KMS-11 (cell line): Measurements from ENCODE around the gene ACTC1.
"Not testable (repeated sequence)": the region's sequence is repeated elsewhere in the genome, so short reads cannot be mapped to it uniquely, and the experiment has no call there.

Experiments
- H2AFZ ChIP-seq: fragments of 200-600 bp; sonication (generic); 2 replicates; pipeline ENCODE4 v1.6.1; 2016; ENCODE audit warnings: antibody characterized with exemption, mixed run types, low read depth
- H3K27ac ChIP-seq: fragments of 200-600 bp; sonication (generic); 2 replicates; pipeline ENCODE4 v1.6.1; 2016; ENCODE audit warnings: mild to moderate bottlenecking, mixed run types
- H3K27me3 ChIP-seq: fragments of 200-600 bp; sonication (generic); 2 replicates; pipeline ENCODE4 v1.6.1; 2017; ENCODE audit warnings: mild to moderate bottlenecking, low read depth, mixed run types, moderate library complexity; ENCODE audit not compliant: insufficient read depth
- H3K36me3 ChIP-seq: fragments of 200-600 bp; sonication (generic); 2 replicates; pipeline ENCODE4 v1.6.1; 2017; ENCODE audit warnings: mild to moderate bottlenecking, mixed run types; ENCODE audit not compliant: insufficient read depth
- H3K4me1 ChIP-seq: fragments of 200-600 bp; sonication (generic); 2 replicates; pipeline ENCODE4 v1.6.1; 2016; ENCODE audit warnings: mild to moderate bottlenecking, low read depth, mixed run types; ENCODE audit not compliant: poor library complexity, severe bottlenecking
- H3K4me2 ChIP-seq: fragments of 200-600 bp; sonication (generic); 2 replicates; pipeline ENCODE4 v1.7.0; 2016; ENCODE audit warnings: mild to moderate bottlenecking, mixed run types
- H3K4me3 ChIP-seq: fragments of 200-600 bp; sonication (generic); IDR thresholded peaks from 2 replicates; pipeline ENCODE4 v1.6.1; 2017; ENCODE audit warnings: low read depth, low read length, mixed read lengths; ENCODE audit not compliant: insufficient read depth
- H3K79me2 ChIP-seq: fragments of 200-600 bp; sonication (generic); 2 replicates; pipeline ENCODE4 v1.6.1; 2016; ENCODE audit warnings: low read depth, mixed run types; ENCODE audit not compliant: insufficient read depth
- H3K9ac ChIP-seq: fragments of 200-600 bp; sonication (generic); 2 replicates; pipeline ENCODE4 v1.6.1; 2016; ENCODE audit warnings: mild to moderate bottlenecking, mixed run types
- H4K20me1 ChIP-seq: fragments of 200-600 bp; sonication (generic); 2 replicates; pipeline ENCODE4 v1.6.1; 2016; ENCODE audit warnings: mild to moderate bottlenecking, mixed run types; ENCODE audit not compliant: insufficient read depth
- TF ChIP-seq, protein P1 (sequence below): fragments of 200-600 bp; sonication (generic); conservative IDR thresholded peaks from 2 replicates; pipeline ENCODE4 v1.6.1; 2017; ENCODE audit warnings: low read depth, mild to moderate bottlenecking, antibody characterized with exemption, low read length, moderate library complexity, mixed read lengths

ACTC1 gene

DNA sequence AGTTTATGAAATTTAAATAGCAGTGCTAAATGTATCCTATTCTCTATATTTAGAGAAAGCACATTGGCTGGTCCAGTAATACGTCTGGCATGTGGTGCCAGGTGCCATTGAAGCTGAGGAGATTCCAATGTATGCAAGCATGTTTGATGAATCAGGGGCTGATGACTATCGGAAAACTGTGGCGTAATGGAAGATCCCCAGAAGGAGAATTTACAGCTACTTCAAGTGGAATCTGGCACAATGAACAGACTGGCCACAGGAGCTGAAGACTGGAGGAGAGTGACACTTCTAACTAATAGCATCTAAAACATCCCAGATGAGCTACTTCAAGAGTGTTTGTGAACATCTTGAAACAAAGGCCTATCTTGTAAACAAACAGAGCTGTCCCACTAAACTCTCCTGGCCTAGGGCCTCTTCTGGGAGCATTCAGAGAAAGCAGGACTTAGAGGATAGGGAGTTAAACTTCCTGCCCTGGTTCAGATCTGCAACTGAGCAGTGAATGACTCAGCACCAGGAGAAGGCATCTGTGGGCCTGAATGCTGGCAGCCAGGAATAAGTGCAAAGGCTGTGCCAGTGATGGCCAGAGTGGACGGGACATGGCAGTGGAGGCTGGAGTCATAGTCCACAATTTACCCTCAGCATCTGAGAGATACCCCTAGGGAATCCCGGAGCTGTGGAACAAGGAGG, 15.2 kb upstream of the ACTC1 start:
- no peak overlapping the region for H2AFZ ChIP-seq
- H3K4me1 ChIP-seq, result no peaks in the 10 kb centered on the region
- TF ChIP-seq, protein P1, sequence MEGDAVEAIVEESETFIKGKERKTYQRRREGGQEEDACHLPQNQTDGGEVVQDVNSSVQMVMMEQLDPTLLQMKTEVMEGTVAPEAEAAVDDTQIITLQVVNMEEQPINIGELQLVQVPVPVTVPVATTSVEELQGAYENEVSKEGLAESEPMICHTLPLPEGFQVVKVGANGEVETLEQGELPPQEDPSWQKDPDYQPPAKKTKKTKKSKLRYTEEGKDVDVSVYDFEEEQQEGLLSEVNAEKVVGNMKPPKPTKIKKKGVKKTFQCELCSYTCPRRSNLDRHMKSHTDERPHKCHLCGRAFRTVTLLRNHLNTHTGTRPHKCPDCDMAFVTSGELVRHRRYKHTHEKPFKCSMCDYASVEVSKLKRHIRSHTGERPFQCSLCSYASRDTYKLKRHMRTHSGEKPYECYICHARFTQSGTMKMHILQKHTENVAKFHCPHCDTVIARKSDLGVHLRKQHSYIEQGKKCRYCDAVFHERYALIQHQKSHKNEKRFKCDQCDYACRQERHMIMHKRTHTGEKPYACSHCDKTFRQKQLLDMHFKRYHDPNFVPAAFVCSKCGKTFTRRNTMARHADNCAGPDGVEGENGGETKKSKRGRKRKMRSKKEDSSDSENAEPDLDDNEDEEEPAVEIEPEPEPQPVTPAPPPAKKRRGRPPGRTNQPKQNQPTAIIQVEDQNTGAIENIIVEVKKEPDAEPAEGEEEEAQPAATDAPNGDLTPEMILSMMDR, result no peak
- no peak overlapping the region for H3K4me3 ChIP-seq
- H3K27me3 ChIP-seq, result no peaks in the 10 kb centered on the region
- no peak overlapping the region for H3K27ac ChIP-seq
- no peak overlapping the region for H3K4me2 ChIP-seq
- no peaks in the 10 kb centered on the region for H3K79me2 ChIP-seq
- H3K36me3 ChIP-seq, result no peaks in the 10 kb centered on the region
- no peaks in the 10 kb centered on the region for H4K20me1 ChIP-seq
- H3K9ac ChIP-seq, result no peak overlapping the region

DNA sequence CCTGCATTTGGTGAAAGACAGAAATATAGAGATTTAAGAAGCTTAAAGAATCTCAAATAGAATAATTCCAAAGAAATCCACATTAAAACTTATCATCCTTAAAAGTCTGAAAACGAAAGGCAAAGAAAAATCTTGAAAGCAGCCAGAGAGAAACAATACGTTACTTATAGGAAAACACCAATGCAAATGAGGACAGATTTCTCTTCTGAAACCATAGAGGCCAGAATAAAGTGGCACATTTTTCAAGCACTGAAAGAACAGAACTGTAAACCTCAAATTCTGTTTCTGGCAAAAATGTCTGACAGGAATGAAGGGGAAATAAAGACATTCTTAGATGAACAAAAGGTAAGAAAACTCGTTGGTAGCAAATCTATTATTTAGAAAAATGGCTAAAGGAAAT, 13.8 kb upstream of the ACTC1 start:
- no peak overlapping the region for H3K27ac ChIP-seq

DNA sequence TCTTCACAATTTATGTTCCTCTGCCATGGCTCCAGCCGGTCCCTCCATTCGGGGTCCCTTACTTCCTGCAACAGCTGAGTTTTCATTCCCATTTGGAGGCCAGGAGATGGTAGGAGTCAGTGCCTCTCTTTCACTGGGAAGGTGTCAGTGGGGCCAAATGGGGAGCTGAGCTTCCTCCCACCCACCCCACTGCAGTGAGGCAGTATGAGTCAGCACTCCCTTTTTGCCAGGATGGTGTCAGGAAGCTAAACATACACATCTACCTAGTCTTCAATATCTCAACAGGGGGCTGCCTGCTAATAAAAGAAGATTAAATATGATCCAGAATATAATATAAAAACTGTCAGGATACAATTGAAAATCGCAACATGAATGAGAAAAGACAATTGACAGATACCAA, 12.7 kb upstream of the ACTC1 start:
- no peak overlapping the region for H3K9ac ChIP-seq
- no peak overlapping the region for H2AFZ ChIP-seq
- H3K4me3 ChIP-seq, result no peak overlapping the region
- no peaks in the 10 kb centered on the region for H4K20me1 ChIP-seq
- TF ChIP-seq, protein P1, result no peak
- H3K27ac ChIP-seq, result no peak overlapping the region
- H3K79me2 ChIP-seq, result no peaks in the 10 kb centered on the region
- no peaks in the 10 kb centered on the region for H3K27me3 ChIP-seq
- no peaks in the 10 kb centered on the region for H3K36me3 ChIP-seq
- H3K4me1 ChIP-seq, result no peaks in the 10 kb centered on the region
- H3K4me2 ChIP-seq, result no peak overlapping the region

More for the DNA sequence above, 13.8 kb upstream of the ACTC1 start:
- Histone ChIP-seq H3K27me3 (no peaks in the 10 kb centered on the region), H2AFZ (no peak overlapping the region), H3K4me2 (no peak overlapping the region), H4K20me1 (no peaks in the 10 kb centered on the region), H3K79me2 (no peaks in the 10 kb centered on the region), H3K4me1 (no peaks in the 10 kb centered on the region), H3K36me3 (no peaks in the 10 kb centered on the region), H3K9ac (no peak overlapping the region), H3K4me3 (no peak overlapping the region)
- TF ChIP-seq, protein P1, result no peak

DNA sequence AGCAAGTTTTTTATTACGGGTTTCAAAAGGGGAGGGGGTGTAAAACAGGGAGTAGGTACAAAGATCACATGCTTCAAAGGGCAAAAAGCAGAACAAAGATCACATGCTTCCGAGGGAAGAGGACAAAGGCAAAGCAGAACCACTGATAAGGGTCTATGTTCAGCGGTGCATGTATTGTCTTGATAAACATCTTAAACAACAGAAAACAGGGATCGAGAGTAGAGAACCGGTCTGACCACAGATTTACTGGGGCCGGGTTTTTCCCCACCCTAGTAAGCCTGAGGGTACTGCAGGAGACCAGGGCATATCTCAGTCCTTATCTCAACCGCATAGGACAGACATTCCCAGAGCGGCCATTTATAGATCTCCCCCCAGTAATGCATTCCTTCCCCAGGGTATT, 11.9 kb upstream of the ACTC1 start:
- not testable (repeated sequence) for H3K4me3 ChIP-seq, H3K27ac ChIP-seq, H2AFZ ChIP-seq, H3K79me2 ChIP-seq, H3K27me3 ChIP-seq, H3K4me2 ChIP-seq, H4K20me1 ChIP-seq, H3K4me1 ChIP-seq, H3K9ac ChIP-seq, H3K36me3 ChIP-seq

DNA sequence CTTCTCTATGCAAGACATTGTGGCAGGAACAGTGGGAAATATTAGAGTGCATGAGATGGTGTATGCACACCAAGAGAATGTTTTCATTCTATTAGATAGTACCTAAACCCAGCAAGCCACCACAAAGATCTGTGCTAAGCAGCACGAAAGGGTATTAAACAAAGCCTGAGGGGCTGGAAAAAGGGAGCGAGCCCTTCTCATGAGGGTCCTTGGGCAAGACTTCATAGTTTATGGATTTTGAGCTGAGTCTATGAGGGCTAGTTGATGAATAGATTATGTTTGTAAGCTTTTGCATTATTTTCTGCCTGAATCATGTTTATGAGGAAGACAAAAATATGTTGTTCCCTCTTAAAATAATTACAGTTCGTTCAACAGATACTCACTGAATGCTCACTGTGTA, 9.4 kb upstream of the ACTC1 start:
- Histone ChIP-seq H3K4me2 (no peak overlapping the region), H3K9ac (no peak overlapping the region), H3K36me3 (no peaks in the 10 kb centered on the region), H3K79me2 (no peaks in the 10 kb centered on the region), H3K27ac (no peak overlapping the region), H3K4me1 (no peaks in the 10 kb centered on the region), H3K27me3 (no peaks in the 10 kb centered on the region), H4K20me1 (no peaks in the 10 kb centered on the region), H3K4me3 (no peak overlapping the region), H2AFZ (no peak overlapping the region)
- TF ChIP-seq, protein P1, result no peak
